K562 (cell line): ENCODE results near the gene CELF4. TPM values are rescaled to one million over a fixed set of nuclear protein-coding genes. Genes with fewer than 3 reads are reported as not detected.

ENCODE experiments used
- ATF2 ChIP-seq: sonication (generic); formaldehyde crosslinking; IDR thresholded peaks from 2 replicates; pipeline ENCODE4 v1.8.1; 2022; ENCODE audit warnings: missing genetic modification reagents
- E4F1 ChIP-seq: fragments of 250-450 bp; sonication (Bioruptor Pico); IDR thresholded peaks from 2 replicates; pipeline ENCODE4 v1.5.0; 2021; ENCODE audit warnings: mild to moderate bottlenecking, borderline replicate concordance
- IRF2 ChIP-seq: sonication (generic); formaldehyde crosslinking; IDR thresholded peaks from 2 replicates; pipeline ENCODE4 v1.8.1; 2022; ENCODE audit warnings: mild to moderate bottlenecking, missing genetic modification reagents
- NCOA4 ChIP-seq: fragments of 450-650 bp; IDR thresholded peaks from 2 replicates; pipeline ENCODE4 v1.6.1; 2018; ENCODE audit warnings: mild to moderate bottlenecking; ENCODE audit not compliant: partially characterized antibody
- POLR2B ChIP-seq: fragments of 450-650 bp; IDR thresholded peaks from 2 replicates; pipeline ENCODE4 v1.6.1; 2018; ENCODE audit warnings: low read depth; ENCODE audit not compliant: partially characterized antibody
- TRIM24 ChIP-seq, 2 experiments: fragments of 450-650 bp; IDR thresholded peaks; 2 replicates each; pipeline ENCODE4 v1.6.1; 2016
- ZKSCAN3 ChIP-seq: fragments of 250-450 bp; sonication (Bioruptor Pico); IDR thresholded peaks from 2 replicates; pipeline ENCODE4 v1.4.0; 2020
- polyA plus RNA-seq, 8 experiments: library from polyadenylated mRNA; depleted of rRNA in 4 of 8; stranded (reverse) in 5 of 8; unstranded in 3 of 8; fragments of >200 nt; fragmentation: Nextera tagmentation in 2 of 8; fragmentation: Illumina TruSeq in 1 of 8; extraction: Ambion mirVana in 2 of 8; extraction: Trizol in 1 of 8; gene quantifications; 2 replicates each; pipeline versions ENCODE4 v1.2.1 to v1.2.3, GENCODE V29; 2011 to 2014; ENCODE audit warnings: inconsistent platforms in 1 of 8, missing spikeins in 1 of 8
- total RNA-seq, 7 experiments: library from RNA; depleted of rRNA in 6 of 7; stranded (reverse); fragments of >200 nt in 6 of 7; fragmentation: Illumina TruSeq in 2 of 7; extraction: Trizol in 2 of 7; gene quantifications; 2 replicates each; pipeline versions ENCODE4 v1.2.1 to v1.2.3, GENCODE V29; 2011 to 2021; ENCODE audit warnings: low replicate concordance in 1 of 7
- TF ChIP-seq, protein P1 (sequence below): fragments of 200-800 bp; sonication (Bioruptor generic); IDR thresholded peaks from 2 replicates; pipeline ENCODE4 v1.6.1; 2017; ENCODE audit warnings: missing genetic modification characterization, missing compliant biosample characterization
- TF ChIP-seq, protein P2 (sequence below): fragments of 250-450 bp; sonication (Bioruptor Pico); IDR thresholded peaks from 2 replicates; pipeline ENCODE4 v1.8.0; 2022; ENCODE audit warnings: inconsistent platforms

The CELF4 gene
- total and polyA plus RNA-seq, 9 of the 15 experiments (the other 6 are each of a cell fraction or from before 2014, with no cell fraction given) = 0.04 to 0.24 (median 0.07) TPM; not detected in 3

DNA sequence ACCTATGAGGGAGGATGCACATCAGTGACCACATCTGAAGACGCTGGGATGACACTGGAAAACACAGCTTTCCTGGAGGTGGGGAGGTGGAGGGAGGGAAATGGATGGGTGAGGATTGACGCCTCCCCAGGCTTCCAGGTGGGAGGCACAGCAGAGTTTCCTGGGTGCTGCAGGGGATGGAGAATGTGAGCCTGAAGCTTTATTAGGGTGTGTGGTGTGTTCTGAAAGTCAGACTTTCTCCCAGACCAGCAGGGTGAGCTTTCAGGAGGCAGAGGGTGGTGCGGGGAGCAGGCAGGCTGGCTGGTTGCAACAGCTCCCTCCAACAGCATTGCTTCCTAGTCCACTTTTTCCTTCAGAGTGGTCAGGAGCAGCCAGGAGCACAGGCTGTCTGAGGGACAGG is 263.1 kb downstream of the CELF4 start (continued):
- TF ChIP-seq E4F1 (no peak), IRF2 (no peak), ZKSCAN3 (CRISPR knock-in tag) (no peak), TRIM24 (IDR thresholded peaks at IDR 0.05) (no peak), NCOA4 (no peak), POLR2B (no peak), ATF2 (CRISPR knock-in tag) (no peak)
- TF ChIP-seq, protein P1, sequence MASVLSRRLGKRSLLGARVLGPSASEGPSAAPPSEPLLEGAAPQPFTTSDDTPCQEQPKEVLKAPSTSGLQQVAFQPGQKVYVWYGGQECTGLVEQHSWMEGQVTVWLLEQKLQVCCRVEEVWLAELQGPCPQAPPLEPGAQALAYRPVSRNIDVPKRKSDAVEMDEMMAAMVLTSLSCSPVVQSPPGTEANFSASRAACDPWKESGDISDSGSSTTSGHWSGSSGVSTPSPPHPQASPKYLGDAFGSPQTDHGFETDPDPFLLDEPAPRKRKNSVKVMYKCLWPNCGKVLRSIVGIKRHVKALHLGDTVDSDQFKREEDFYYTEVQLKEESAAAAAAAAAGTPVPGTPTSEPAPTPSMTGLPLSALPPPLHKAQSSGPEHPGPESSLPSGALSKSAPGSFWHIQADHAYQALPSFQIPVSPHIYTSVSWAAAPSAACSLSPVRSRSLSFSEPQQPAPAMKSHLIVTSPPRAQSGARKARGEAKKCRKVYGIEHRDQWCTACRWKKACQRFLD (CRISPR knock-in tag) = no peak
- TF ChIP-seq, protein P2, sequence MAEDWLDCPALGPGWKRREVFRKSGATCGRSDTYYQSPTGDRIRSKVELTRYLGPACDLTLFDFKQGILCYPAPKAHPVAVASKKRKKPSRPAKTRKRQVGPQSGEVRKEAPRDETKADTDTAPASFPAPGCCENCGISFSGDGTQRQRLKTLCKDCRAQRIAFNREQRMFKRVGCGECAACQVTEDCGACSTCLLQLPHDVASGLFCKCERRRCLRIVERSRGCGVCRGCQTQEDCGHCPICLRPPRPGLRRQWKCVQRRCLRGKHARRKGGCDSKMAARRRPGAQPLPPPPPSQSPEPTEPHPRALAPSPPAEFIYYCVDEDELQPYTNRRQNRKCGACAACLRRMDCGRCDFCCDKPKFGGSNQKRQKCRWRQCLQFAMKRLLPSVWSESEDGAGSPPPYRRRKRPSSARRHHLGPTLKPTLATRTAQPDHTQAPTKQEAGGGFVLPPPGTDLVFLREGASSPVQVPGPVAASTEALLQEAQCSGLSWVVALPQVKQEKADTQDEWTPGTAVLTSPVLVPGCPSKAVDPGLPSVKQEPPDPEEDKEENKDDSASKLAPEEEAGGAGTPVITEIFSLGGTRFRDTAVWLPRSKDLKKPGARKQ (CRISPR knock-in tag) = no peak
